Stomach (tissue), 4 donors: ENCODE measurements around the gene SLC1A1.

Source experiments
- CTCF ChIP-seq, 7 experiments: fragments of 450-650 bp in 4 of 7; fragments of 200-600 bp in 3 of 7; sonication (generic) in 3 of 7; IDR thresholded peaks; one replicate each; pipeline ENCODE4 v1.5.1; 2016 to 2019; ENCODE audit warnings: antibody characterized with exemption in 7 of 7, control low read depth in 2 of 7, mild to moderate bottlenecking in 1 of 7
- POLR2A ChIP-seq, 4 donors: fragments of 450-650 bp; IDR thresholded peaks; one replicate each; pipeline ENCODE4 v1.6.1; 2016; ENCODE audit warnings: antibody characterized with exemption in 4 of 4, control low read depth in 2 of 4, mild to moderate bottlenecking in 1 of 4, moderate library complexity in 1 of 4

GRCh38 chr9:4600368-4600767, 110.1 kb downstream of the SLC1A1 start:
- TF ChIP-seq CTCF (IDR thresholded peaks at IDR 0.05) (no peak), POLR2A (IDR thresholded peaks at IDR 0.05) (no peak)
